Activated CD4-positive, alpha-beta memory T cell treated with anti-CD3 and anti-CD28 coated beads for 36 hours (primary cell): Measurements from ENCODE around the gene TPM3. TPM values are rescaled to one million over a fixed set of nuclear protein-coding genes. Genes with fewer than 3 reads are reported as not detected.
A peak's percentile ranks its signal among the peaks of the same experiment; 100 is the strongest.
"Not testable (repeated sequence)": the region's sequence is repeated elsewhere in the genome, so short reads cannot be mapped to it uniquely, and the experiment has no call there.

Experiments used
- CTCF ChIA-PET: fragments of 350-600 bp; sonication (Branson Sonifier 250); formaldehyde crosslinking; loops from one replicate; lab custom pipeline; 2021; ENCODE audit warnings: antibody characterized with exemption, inconsistent platforms; lab: Charles Lee
- POLR2A ChIA-PET: fragments of 350-600 bp; sonication (Branson Sonifier 250); formaldehyde crosslinking; loops from one replicate; lab custom pipeline; 2021; ENCODE audit warnings: antibody characterized with exemption; lab: Charles Lee
- DNase-seq: peaks from one replicate; pipeline ENCODE4 v3.0.0-alpha.2; 2020
- H3K27ac Mint-ChIP-seq: one replicate; pipeline ENCODE4 v1.8.0; 2021; ENCODE audit warnings: mixed read lengths
- H3K27me3 Mint-ChIP-seq: one replicate; pipeline ENCODE4 v1.8.0; 2021; ENCODE audit warnings: mixed read lengths
- H3K36me3 Mint-ChIP-seq: one replicate; pipeline ENCODE4 v1.8.0; 2021; ENCODE audit warnings: mixed read lengths
- H3K4me1 Mint-ChIP-seq: one replicate; pipeline ENCODE4 v1.8.0; 2021; ENCODE audit warnings: low read depth, mixed read lengths
- H3K4me3 Mint-ChIP-seq: one replicate; pipeline ENCODE4 v1.8.0; 2021; ENCODE audit warnings: mild to moderate bottlenecking, mixed read lengths
- H3K9me3 Mint-ChIP-seq: one replicate; pipeline ENCODE4 v1.8.0; 2021; ENCODE audit warnings: mixed read lengths
- intact Hi-C: fragments of 100-400 bp; cut with micrococcal nuclease; formaldehyde crosslinking; loops from one replicate; pipeline ENCODE4 v1.15.1; 2023
- total RNA-seq, 2 experiments: library from RNA; stranded (reverse); gene quantifications; one replicate each; pipeline ENCODE4 v1.2.3, GENCODE V29; 2021

Gene TPM3
- total RNA-seq, 2 experiments from 2014 or later, result 726 to 736 TPM

GRCh38 chr1:154148807-154149206 is 43.1 kb downstream of the TPM3 start:
- POLR2A ChIA-PET, result interaction anchor here (1.2 to 1.6 kb wide), 2 partner anchors 9 to 13 kb away, joined by 6 read pairs; no protein-coding TSS in a partner anchor
- H3K9me3 Mint-ChIP-seq, result no peaks in the 10 kb centered on the region
- intact Hi-C loops, result loop anchor here (1.0 kb wide), 1 partner anchor 9 kb away; no protein-coding TSS in a partner anchor

GRCh38 chr1:154147505-154147904 is 44.4 kb downstream of the TPM3 start:
- H3K9me3 Mint-ChIP-seq, H3K27ac Mint-ChIP-seq, H3K36me3 Mint-ChIP-seq, DNase-seq, H3K4me3 Mint-ChIP-seq, H3K27me3 Mint-ChIP-seq, POLR2A ChIA-PET, intact Hi-C loops: not testable (repeated sequence)
- H3K4me1 Mint-ChIP-seq, result peaks cover 10% of the 10 kb centered on the region
- CTCF ChIA-PET, result interaction anchor here (1.0 to 1.2 kb wide), 3 partner anchors 17 to 24 kb away, joined by 3 read pairs; no protein-coding TSS in a partner anchor

More at GRCh38 chr1:154148807-154149206, 43.1 kb downstream of the TPM3 start:
- H3K4me3 Mint-ChIP-seq, result no peak overlapping the region
- H3K36me3 Mint-ChIP-seq, result no peaks in the 10 kb centered on the region
- CTCF ChIA-PET, result no interaction called here
- no peak overlapping the region for H3K27ac Mint-ChIP-seq
- peaks cover 10% of the 10 kb centered on the region for H3K4me1 Mint-ChIP-seq
- H3K27me3 Mint-ChIP-seq, result no peaks in the 10 kb centered on the region
- peak; percentile 20 for DNase-seq

DNA sequence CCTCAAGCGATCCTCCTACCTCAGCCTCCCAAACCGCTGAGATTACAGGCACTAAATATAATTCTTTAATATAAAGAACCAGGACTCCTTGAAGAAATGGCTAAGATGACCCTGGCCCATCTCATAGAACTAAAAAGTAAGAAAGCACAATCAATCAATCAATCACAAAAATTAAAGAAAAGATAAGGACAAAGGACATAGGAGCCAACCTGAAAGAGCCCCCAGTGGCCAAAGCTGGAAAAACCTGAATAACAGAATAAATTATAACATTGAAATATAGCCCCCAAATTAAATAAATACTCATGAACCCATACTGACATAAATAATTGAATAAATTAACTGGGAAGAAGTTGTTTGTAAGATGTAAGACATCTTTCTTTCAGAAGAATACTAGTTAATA is 45.9 kb downstream of the TPM3 start:
- DNase-seq, result no peak
- no peak overlapping the region for H3K27ac Mint-ChIP-seq
- ChIA-PET CTCF (interaction anchor here (1.0 to 1.5 kb wide), 5 partner anchors 12 to 53 kb away, joined by 3 to 6 read pairs (median 4); no protein-coding TSS in a partner anchor), POLR2A (no interaction called here)
- no peaks in the 10 kb centered on the region for H3K27me3 Mint-ChIP-seq
- H3K9me3 Mint-ChIP-seq, result no peaks in the 10 kb centered on the region
- intact Hi-C loops, result no loop called here
- no peaks in the 10 kb centered on the region for H3K36me3 Mint-ChIP-seq
- H3K4me1 Mint-ChIP-seq, result peaks cover 10% of the 10 kb centered on the region
- H3K4me3 Mint-ChIP-seq, result no peak overlapping the region

- Mint-ChIP-seq H3K36me3 (no peaks in the 10 kb centered on the region), H3K4me3 (no peak overlapping the region), H3K9me3 (no peaks in the 10 kb centered on the region), H3K27ac (no peak overlapping the region), H3K4me1 (peaks cover 7% of the 10 kb centered on the region), H3K27me3 (no peaks in the 10 kb centered on the region)
- CTCF ChIA-PET, result interaction anchor here (0.6 kb wide), 1 partner anchor 62 kb away, joined by 4 read pairs; no protein-coding TSS in a partner anchor
- no peak for DNase-seq
- intact Hi-C loops, result no loop called here
- POLR2A ChIA-PET, result no interaction called here
Observed at GRCh38 chr1:154142358-154142757, 49.5 kb downstream of the TPM3 start.

GRCh38 chr1:154141240-154141639 is 50.7 kb downstream of the TPM3 start:
- POLR2A ChIA-PET, result no interaction called here
- CTCF ChIA-PET, result no interaction called here

GRCh38 chr1:154137888-154138287 is 54.0 kb downstream of the TPM3 start:
- intact Hi-C loops, result no loop called here
- POLR2A ChIA-PET, result interaction anchor here (0.6 kb wide), 1 partner anchor 52 kb away, joined by 3 read pairs; no protein-coding TSS in a partner anchor
- no peak for DNase-seq
- no peak overlapping the region for H3K27ac Mint-ChIP-seq
- no peaks in the 10 kb centered on the region for H3K36me3 Mint-ChIP-seq
- peaks cover 5% of the 10 kb centered on the region for H3K4me1 Mint-ChIP-seq
- CTCF ChIA-PET, result interaction anchor here (0.6 kb wide), 1 partner anchor 143 kb away, joined by 4 read pairs; no protein-coding TSS in a partner anchor
- H3K9me3 Mint-ChIP-seq, result no peaks in the 10 kb centered on the region
- H3K4me3 Mint-ChIP-seq, result no peak overlapping the region
- H3K27me3 Mint-ChIP-seq, result no peaks in the 10 kb centered on the region

More at GRCh38 chr1:154141240-154141639, 50.7 kb downstream of the TPM3 start:
- intact Hi-C loops, result no loop called here
- H3K4me3 Mint-ChIP-seq, result no peak overlapping the region
- H3K27me3 Mint-ChIP-seq, result no peaks in the 10 kb centered on the region
- H3K4me1 Mint-ChIP-seq, result peaks cover 7% of the 10 kb centered on the region
- H3K36me3 Mint-ChIP-seq, result no peaks in the 10 kb centered on the region
- no peak for DNase-seq
- no peak overlapping the region for H3K27ac Mint-ChIP-seq
- no peaks in the 10 kb centered on the region for H3K9me3 Mint-ChIP-seq

GRCh38 chr1:154133256-154133655 is 58.6 kb downstream of the TPM3 start:
- no peak overlapping the region for H3K4me3 Mint-ChIP-seq
- intact Hi-C loops, result no loop called here
- ChIA-PET CTCF (interaction anchor here (0.6 kb wide), 1 partner anchor 65 kb away, joined by 3 read pairs; no protein-coding TSS in a partner anchor), POLR2A (no interaction called here)
- DNase-seq, result no peak
- peaks cover 16% of the 10 kb centered on the region for H3K4me1 Mint-ChIP-seq
- no peaks in the 10 kb centered on the region for H3K36me3 Mint-ChIP-seq
- no peak overlapping the region for H3K27ac Mint-ChIP-seq
- no peaks in the 10 kb centered on the region for H3K27me3 Mint-ChIP-seq
- no peaks in the 10 kb centered on the region for H3K9me3 Mint-ChIP-seq

- ChIA-PET CTCF (interaction anchor here (0.9 kb wide), 1 partner anchor 30 kb away, joined by 3 read pairs; no protein-coding TSS in a partner anchor), POLR2A (interaction anchor here (1.0 kb wide), 1 partner anchor 28 kb away, joined by 3 read pairs; no protein-coding TSS in a partner anchor)
- H3K4me3 Mint-ChIP-seq, result no peak overlapping the region
- H3K9me3 Mint-ChIP-seq, result peaks cover 2% of the 10 kb centered on the region
- H3K4me1 Mint-ChIP-seq, result peaks cover 12% of the 10 kb centered on the region
- intact Hi-C loops, result no loop called here
- no peak for DNase-seq
- H3K27me3 Mint-ChIP-seq, result no peaks in the 10 kb centered on the region
- no peak overlapping the region for H3K27ac Mint-ChIP-seq
- no peaks in the 10 kb centered on the region for H3K36me3 Mint-ChIP-seq
Observed at GRCh38 chr1:154129391-154129970, 62.4 kb downstream of the TPM3 start.

GRCh38 chr1:154123205-154123604 is 68.7 kb downstream of the TPM3 start:
- H3K4me3 Mint-ChIP-seq, intact Hi-C loops, H3K4me1 Mint-ChIP-seq, H3K9me3 Mint-ChIP-seq, CTCF ChIA-PET, DNase-seq, H3K27me3 Mint-ChIP-seq, H3K27ac Mint-ChIP-seq, H3K36me3 Mint-ChIP-seq: not testable (repeated sequence)
- POLR2A ChIA-PET, result interaction anchor here (0.6 kb wide), 2 partner anchors 35 to 451 kb away, joined by 3 to 4 read pairs; no protein-coding TSS in a partner anchor

- no peaks in the 10 kb centered on the region for H3K27me3 Mint-ChIP-seq
- intact Hi-C loops, result no loop called here
- POLR2A ChIA-PET, result no interaction called here
Observed at GRCh38 chr1:154117642-154118041, 74.3 kb downstream of the TPM3 start.

GRCh38 chr1:154115180-154115579 is 76.7 kb downstream of the TPM3 start:
- intact Hi-C loops, result no loop called here
- no peaks in the 10 kb centered on the region for H3K36me3 Mint-ChIP-seq
- peaks cover 10% of the 10 kb centered on the region for H3K4me1 Mint-ChIP-seq
- no peak for DNase-seq
- H3K9me3 Mint-ChIP-seq, result no peaks in the 10 kb centered on the region
- H3K27ac Mint-ChIP-seq, result no peak overlapping the region
- CTCF ChIA-PET, result no interaction called here
- H3K4me3 Mint-ChIP-seq, result no peak overlapping the region
- no peaks in the 10 kb centered on the region for H3K27me3 Mint-ChIP-seq
- POLR2A ChIA-PET, result no interaction called here

More at GRCh38 chr1:154117642-154118041, 74.3 kb downstream of the TPM3 start:
- no peak overlapping the region for H3K4me3 Mint-ChIP-seq
- CTCF ChIA-PET, result no interaction called here
- peaks cover 10% of the 10 kb centered on the region for H3K4me1 Mint-ChIP-seq
- no peak for DNase-seq
- no peaks in the 10 kb centered on the region for H3K9me3 Mint-ChIP-seq
- H3K36me3 Mint-ChIP-seq, result no peaks in the 10 kb centered on the region
- no peak overlapping the region for H3K27ac Mint-ChIP-seq
